Heart right ventricle (tissue), 16 donors: ENCODE measurements around the gene SLIT3. TPM values are rescaled to one million over a fixed set of nuclear protein-coding genes. Genes with fewer than 3 reads are reported as not detected.

Experiments used
- ATAC-seq, 8 donors: fragments of 200-7000 bp; cut with Tn5 transposase; one replicate each; pipeline ENCODE4 v1.9.1; 2020; ENCODE audit warnings: mild to moderate bottlenecking in 8 of 8, moderate library complexity in 8 of 8, moderate number of reproducible peaks in 1 of 8
- DNase-seq, 2 donors: peaks; one replicate each; pipeline ENCODE4 v3.0.0-alpha.2; 2020
- H3K27ac ChIP-seq, 10 donors: fragments of 200-600 bp; sonication (generic) in 2 of 10; one replicate each; pipeline versions ENCODE4 v1.5.0 to v1.8.0; 2020 to 2022; ENCODE audit warnings: mild to moderate bottlenecking in 3 of 10
- H3K27me3 ChIP-seq, 7 donors: fragments of 200-600 bp; one replicate each; pipeline ENCODE4 v1.8.0; 2021 to 2022; ENCODE audit warnings: mild to moderate bottlenecking in 2 of 7
- H3K36me3 ChIP-seq, 9 donors: fragments of 200-600 bp; sonication (generic) in 1 of 9; one replicate each; pipeline versions ENCODE4 v1.5.0 to v1.8.0; 2020 to 2022; ENCODE audit warnings: mild to moderate bottlenecking in 2 of 9
- H3K4me1 ChIP-seq, 9 donors: fragments of 200-600 bp; sonication (generic) in 1 of 9; one replicate each; pipeline versions ENCODE4 v1.5.0 to v1.8.0; 2020 to 2022; ENCODE audit warnings: mild to moderate bottlenecking in 4 of 9
- H3K4me3 ChIP-seq, 10 donors: fragments of 200-600 bp; sonication (generic) in 2 of 10; one replicate each; pipeline versions ENCODE4 v1.5.0 to v1.8.0; 2020 to 2022; ENCODE audit warnings: mild to moderate bottlenecking in 7 of 10, moderate library complexity in 2 of 10
- H3K9me3 ChIP-seq, 11 donors: fragments of 200-600 bp in 10 of 11; sonication (generic) in 2 of 11; one replicate each; pipeline versions ENCODE4 v1.5.0 to v1.8.0; 2013 to 2022; ENCODE audit warnings: mild to moderate bottlenecking in 2 of 11, control low read depth in 1 of 11, moderate library complexity in 1 of 11
- WGBS, 2 donors: extraction: QIAGEN DNeasy Blood & Tissue Kit; methylation state at CpG; one replicate each; pipeline ENCODE4 v1.1.7; 2013; ENCODE audit warnings: inconsistent platforms in 1 of 2; 5-methylcytosine and 5-hydroxymethylcytosine counted together
- intact Hi-C, 10 donors: fragments of 100-400 bp; cut with DNase I; formaldehyde crosslinking; loops; one replicate each; pipeline versions ENCODE4 v1.11.1 to v1.14.2; 2022
- polyA plus RNA-seq, 2 donors: library from polyadenylated mRNA; stranded (reverse); fragments of 200-250 nt; gene quantifications; one replicate each; pipeline ENCODE4 v1.2.3, GENCODE V29; 2013
- total RNA-seq, 10 donors: library from RNA; stranded (reverse); fragmentation: NEBNext Ultra II Directional in 3 of 10; extraction: Animal tissue kit (Norgen Biotek cat#: 25700) in 3 of 10; gene quantifications; one replicate each; pipeline versions ENCODE4 v1.2.1 to v1.2.4, GENCODE V29; 2021 to 2023
- TF ChIP-seq, protein P1 (sequence below), 9 donors: fragments of 200-600 bp; sonication (generic) in 2 of 9; IDR thresholded peaks; one replicate each; pipeline versions ENCODE4 v1.5.0 to v1.8.0; 2021 to 2022; ENCODE audit warnings: antibody characterized with exemption in 9 of 9, mild to moderate bottlenecking in 5 of 9, moderate library complexity in 1 of 9
- donor health status: Arrhythmogenic right ventricular cardiomyopathy.
- donor health status: ischemic (EF 13 %, LVEDD 7.1; RV severe dilation, severe dysfunction).
- donor health status: healthy with polysubstance abuse.
- donor health status: DM: no; HTN: yes; CAD: no.
- donor health status: DM: no; HTN: no; CAD: no.
- donor health status: ischemic (EF 25% LVEDD 6.9; RV normal size, moderate dysfunction).
- donor health status: ischemic (EF 25% LVEDD 5.7; RV mildly dilated, moderate dysfunction).
- donor health status: healthy.
- donor health status: DM: yes; HTN: yes; CAD: no.
- donor health status: Ischemic cardiomyopathy.
- donor health status: ischemic (EF 35%, LVEDD 5.7; RV mildly dilated, moderate dysfunction).
- donor health status: nonischemic (EF 11% LVEDD 7.7; RV severe dilation, severe dysfunction).
- donor health status: DM: yes; HTN: yes; CAD: no.
- donor health status: PGD.
- donor health status: ischemic (EF 29% LVEDD 5.4; RV normal size, mild dysfunction).
- donor health status: nonischemic (EF 23%, LVEDD 6.1; RV moderate dilation, normal function).

Gene SLIT3
- total and polyA plus RNA-seq, 12 donors, result 2.0 to 29.2 (median 12.1) TPM

DNA sequence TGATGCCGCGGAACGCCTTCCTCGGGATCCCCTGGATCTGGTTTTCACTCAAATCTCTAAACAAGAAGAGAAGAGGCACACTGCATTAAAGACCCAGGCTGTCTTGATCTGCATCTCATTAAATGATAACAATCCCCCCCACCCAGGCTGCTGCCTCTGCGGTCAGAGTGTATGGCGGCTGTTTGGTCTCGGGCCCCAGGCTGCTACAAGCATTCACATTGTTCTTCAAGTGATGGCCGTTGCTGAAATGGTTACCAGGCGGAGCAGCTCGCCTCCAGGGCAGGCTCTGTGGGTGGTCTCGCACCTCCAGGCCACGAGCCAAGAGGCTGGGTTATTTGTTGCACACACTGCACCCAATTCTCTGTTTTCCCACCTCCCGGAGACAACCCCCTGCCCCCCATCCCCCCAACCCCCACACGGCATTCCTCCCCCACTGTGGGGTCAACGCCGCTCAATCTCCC, 417.6 kb downstream of the SLIT3 start:
- intact Hi-C loops, result loop anchor here in 2 of 10 donors (10.0 kb wide), 1 partner anchor 179 kb away; no protein-coding TSS in a partner anchor
- TF ChIP-seq, protein P1, sequence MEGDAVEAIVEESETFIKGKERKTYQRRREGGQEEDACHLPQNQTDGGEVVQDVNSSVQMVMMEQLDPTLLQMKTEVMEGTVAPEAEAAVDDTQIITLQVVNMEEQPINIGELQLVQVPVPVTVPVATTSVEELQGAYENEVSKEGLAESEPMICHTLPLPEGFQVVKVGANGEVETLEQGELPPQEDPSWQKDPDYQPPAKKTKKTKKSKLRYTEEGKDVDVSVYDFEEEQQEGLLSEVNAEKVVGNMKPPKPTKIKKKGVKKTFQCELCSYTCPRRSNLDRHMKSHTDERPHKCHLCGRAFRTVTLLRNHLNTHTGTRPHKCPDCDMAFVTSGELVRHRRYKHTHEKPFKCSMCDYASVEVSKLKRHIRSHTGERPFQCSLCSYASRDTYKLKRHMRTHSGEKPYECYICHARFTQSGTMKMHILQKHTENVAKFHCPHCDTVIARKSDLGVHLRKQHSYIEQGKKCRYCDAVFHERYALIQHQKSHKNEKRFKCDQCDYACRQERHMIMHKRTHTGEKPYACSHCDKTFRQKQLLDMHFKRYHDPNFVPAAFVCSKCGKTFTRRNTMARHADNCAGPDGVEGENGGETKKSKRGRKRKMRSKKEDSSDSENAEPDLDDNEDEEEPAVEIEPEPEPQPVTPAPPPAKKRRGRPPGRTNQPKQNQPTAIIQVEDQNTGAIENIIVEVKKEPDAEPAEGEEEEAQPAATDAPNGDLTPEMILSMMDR (IDR thresholded peaks at IDR 0.05), result no peak
- DNase-seq, result no peak
- no peak for ATAC-seq
- no peak overlapping the region for H3K4me3 ChIP-seq
- no peaks in the 10 kb centered on the region for H3K9me3 ChIP-seq
- H3K27ac ChIP-seq, result no peak overlapping the region
- H3K4me1 ChIP-seq, result peaks cover 0 to 46% (median 15%) of the 10 kb centered on the region in 9 donors
- H3K27me3 ChIP-seq, result no peaks in the 10 kb centered on the region
- WGBS, 2 donors, result 80 to 84% methylated on average over 16 of the region's 16 CpGs
- H3K36me3 ChIP-seq, result no peaks in the 10 kb centered on the region

DNA sequence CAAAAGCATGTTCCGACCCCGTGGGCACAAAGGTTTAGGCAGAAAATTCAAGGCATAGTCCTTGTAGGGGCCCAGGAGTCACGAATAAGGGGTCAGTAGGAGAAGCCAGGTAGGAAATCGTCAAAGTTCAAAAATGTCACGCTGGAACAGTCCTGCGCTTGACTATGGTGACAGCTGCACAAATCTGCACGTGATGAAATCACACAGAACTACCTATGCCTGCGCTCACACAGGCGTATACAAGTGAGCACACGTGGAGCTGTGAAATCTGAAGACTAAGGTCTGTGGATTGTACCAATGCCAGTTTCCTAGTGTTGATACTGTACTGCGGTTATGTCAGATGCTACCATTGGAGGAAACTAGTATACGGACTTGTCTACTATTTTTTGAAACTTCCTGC, 418.7 kb downstream of the SLIT3 start:
- ATAC-seq, result no peak
- Histone ChIP-seq H3K4me3 (no peak overlapping the region), H3K4me1 (peaks cover 0 to 46% (median 15%) of the 10 kb centered on the region in 9 donors), H3K36me3 (no peaks in the 10 kb centered on the region), H3K27me3 (no peaks in the 10 kb centered on the region), H3K9me3 (no peaks in the 10 kb centered on the region), H3K27ac (no peak overlapping the region)
- TF ChIP-seq, protein P1 (IDR thresholded peaks at IDR 0.05), result no peak
- 83 to 86% methylated on average over 12 of the region's 12 CpGs for WGBS, 2 donors
- intact Hi-C loops, result loop anchor here in 2 of 10 donors (10.0 kb wide), 1 partner anchor 177 kb away; no protein-coding TSS in a partner anchor
- DNase-seq, result no peak

DNA sequence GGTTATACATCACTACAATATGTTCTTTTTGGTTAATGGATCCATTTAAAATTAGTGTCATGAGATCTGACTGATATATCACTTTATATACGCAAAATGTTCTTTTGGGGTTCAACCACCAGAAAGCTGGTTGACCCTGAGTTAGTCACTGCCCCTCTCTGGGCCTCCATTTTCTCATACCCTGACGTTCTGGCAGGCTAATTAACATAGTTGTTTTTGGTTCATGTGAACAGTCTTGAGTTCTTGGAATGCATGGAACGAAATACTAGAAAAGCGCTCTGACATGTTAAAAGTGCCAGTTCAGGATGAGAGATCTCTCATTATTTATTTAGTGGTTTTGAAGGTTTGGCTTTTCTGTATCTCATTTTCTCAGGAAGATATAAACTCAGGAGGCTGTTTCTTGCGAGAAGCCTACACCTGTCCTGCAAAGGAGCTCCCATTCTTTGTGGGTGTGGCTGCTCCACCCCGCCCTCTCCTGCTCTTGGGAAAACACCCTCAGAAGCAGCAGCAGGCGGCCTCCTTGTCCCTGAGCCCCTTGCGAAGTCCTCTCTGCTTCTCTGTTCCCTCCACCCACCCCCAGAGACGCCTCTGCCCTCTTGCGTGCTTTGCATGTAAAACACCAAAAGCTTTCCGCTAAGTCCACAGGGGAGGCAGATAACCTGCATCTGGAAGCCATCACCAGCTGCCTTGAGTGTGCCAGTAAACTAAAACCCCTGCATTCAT, 419.4 kb downstream of the SLIT3 start:
- TF ChIP-seq, protein P1 (IDR thresholded peaks at IDR 0.05), result peak in 1 of 9 donors; percentile 22
- intact Hi-C loops, result loop anchor here in 2 of 10 donors (10.0 kb wide), 1 partner anchor 177 kb away; no protein-coding TSS in a partner anchor
- no peaks in the 10 kb centered on the region for H3K27me3 ChIP-seq
- H3K4me3 ChIP-seq, result no peak overlapping the region
- WGBS, 2 donors, result 73% methylated on average over 11 of the region's 11 CpGs
- no peak for ATAC-seq
- DNase-seq, result no peak
- no peak overlapping the region for H3K27ac ChIP-seq
- H3K9me3 ChIP-seq, result no peaks in the 10 kb centered on the region
- H3K36me3 ChIP-seq, result no peaks in the 10 kb centered on the region
- peaks cover 0 to 42% (median 15%) of the 10 kb centered on the region in 9 donors for H3K4me1 ChIP-seq

DNA sequence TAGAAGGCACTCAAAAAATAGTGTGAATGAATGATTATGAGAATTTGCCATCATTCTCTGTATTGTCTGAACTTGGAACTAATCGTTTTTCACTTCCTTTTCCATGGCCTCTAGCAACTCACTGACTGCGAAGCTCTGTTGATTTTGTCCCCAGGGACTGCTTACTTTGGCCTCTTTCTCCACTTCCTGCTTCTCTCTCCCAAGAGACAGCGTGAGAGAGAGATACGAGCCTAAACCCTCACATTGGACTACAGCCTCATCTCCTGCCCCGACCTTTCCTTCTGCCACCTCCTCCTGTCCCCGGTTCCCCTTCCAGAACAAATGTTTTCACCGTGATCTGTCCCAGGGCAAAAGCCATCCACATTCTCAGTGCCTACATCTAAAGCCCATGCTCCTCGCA, 421.0 kb downstream of the SLIT3 start:
- H3K27me3 ChIP-seq, result no peaks in the 10 kb centered on the region
- no peaks in the 10 kb centered on the region for H3K36me3 ChIP-seq
- no peaks in the 10 kb centered on the region for H3K9me3 ChIP-seq
- H3K4me1 ChIP-seq, result peaks cover 0 to 26% (median 7%) of the 10 kb centered on the region in 9 donors
- ATAC-seq, result peak in 7 of 8 donors; percentile 53 to 90 (median 68)
- no peak overlapping the region for H3K4me3 ChIP-seq
- TF ChIP-seq, protein P1 (IDR thresholded peaks at IDR 0.05), result no peak
- DNase-seq, result peak in 1 of 2 donors; percentile 44
- intact Hi-C loops, result loop anchor here in 2 of 10 donors (10.0 kb wide), 1 partner anchor 175 kb away; no protein-coding TSS in a partner anchor
- WGBS, 2 donors, result 42 to 58% methylated on average over 8 of the region's 8 CpGs
- peak overlapping the region in 4 of 10 donors; percentile 14 to 68 (median 43) for H3K27ac ChIP-seq
